A673 (cell line): Measurements from ENCODE around the gene FBXO34. TPM values are rescaled to one million over a fixed set of nuclear protein-coding genes. Genes with fewer than 3 reads are reported as not detected.
A peak's percentile ranks its signal among the peaks of the same experiment; 100 is the strongest.

Source experiments
- BruUV-seq: library from RNA; stranded (reverse); fragments of 400-500 nt; replicated peaks from 2 replicates; lab custom pipeline; 2021; lab: Mats Ljungman, UMichigan
- CTCF ChIA-PET: fragments of 300-600 bp; sonication (Branson Sonifier 250); formaldehyde crosslinking; loops from one replicate; lab custom pipeline; 2022; ENCODE audit warnings: antibody characterized with exemption; lab: Charles Lee
- POLR2A ChIA-PET: fragments of 300-600 bp; sonication (Branson Sonifier 250); formaldehyde crosslinking; loops from one replicate; lab custom pipeline; 2022; ENCODE audit warnings: antibody characterized with exemption; ENCODE audit not compliant: low non-redundant PET; lab: Charles Lee
- DNase-seq: peaks from one replicate; pipeline ENCODE4 v3.0.0-alpha.2; 2015; ENCODE audit warnings: low spot score
- H3K27ac ChIP-seq: fragments of 200-600 bp; sonication (generic); 2 replicates; pipeline ENCODE4 v1.5.1; 2016; ENCODE audit warnings: mixed run types, low read depth, mild to moderate bottlenecking, mixed read lengths, antibody characterized with exemption, low read length; ENCODE audit not compliant: poor library complexity, severe bottlenecking
- H3K27me3 ChIP-seq: fragments of 200-600 bp; sonication (generic); replicated peaks from 2 replicates; pipeline ENCODE4 v1.6.1; 2017; ENCODE audit warnings: mixed run types, low read depth, mild to moderate bottlenecking, mixed read lengths, antibody characterized with exemption, low read length; ENCODE audit not compliant: insufficient read depth, poor library complexity
- H3K36me3 ChIP-seq: fragments of 200-600 bp; sonication (generic); 2 replicates; pipeline ENCODE4 v1.6.1; 2016; ENCODE audit warnings: mixed run types, mild to moderate bottlenecking, mixed read lengths, antibody characterized with exemption, low read length; ENCODE audit not compliant: insufficient read depth, poor library complexity, severe bottlenecking
- H3K4me1 ChIP-seq: fragments of 200-600 bp; sonication (generic); 2 replicates; pipeline ENCODE4 v1.6.1; 2017; ENCODE audit warnings: mixed run types, mild to moderate bottlenecking, mixed read lengths, antibody characterized with exemption, low read length; ENCODE audit not compliant: insufficient read depth, poor library complexity, severe bottlenecking
- H3K4me3 ChIP-seq: fragments of 200-600 bp; sonication (generic); 2 replicates; pipeline ENCODE4 v1.5.1; 2016; ENCODE audit warnings: low read depth, mixed run types, mild to moderate bottlenecking, mixed read lengths, low read length; ENCODE audit not compliant: poor library complexity, severe bottlenecking
- H3K9me3 ChIP-seq: fragments of 200-600 bp; sonication (generic); 2 replicates; pipeline ENCODE4 v1.6.1; 2016; ENCODE audit warnings: mixed run types, low read depth, mild to moderate bottlenecking, mixed read lengths, antibody characterized with exemption, low read length; ENCODE audit not compliant: poor library complexity, severe bottlenecking
- CTCF ChIP-seq: fragments of 300-800, 200-600 bp; sonication (generic); conservative IDR thresholded peaks from 2 replicates; pipeline ENCODE4 v1.5.1; 2017; ENCODE audit warnings: low read depth, mild to moderate bottlenecking, antibody characterized with exemption, low read length, moderate library complexity, mixed read lengths
- EZH2 ChIP-seq: fragments of 200-600 bp; sonication (generic); IDR thresholded peaks from 2 replicates; pipeline ENCODE4 v1.6.1; 2017; ENCODE audit warnings: borderline replicate concordance, low read depth, mild to moderate bottlenecking, mixed read lengths, antibody characterized with exemption, low read length; ENCODE audit not compliant: poor library complexity, severe bottlenecking
- intact Hi-C: fragments of 100-400 bp; cut with micrococcal nuclease; formaldehyde crosslinking; loops from one replicate; pipeline ENCODE4 v1.10.0; 2022; ENCODE audit not compliant: unreplicated experiment
- total RNA-seq: library from RNA; stranded (reverse); gene quantifications from 2 replicates; pipeline ENCODE4 v1.2.3, GENCODE V29; 2021

The FBXO34 gene
- total RNA-seq, 1 experiment from 2014 or later, result 20.9 TPM

- H3K36me3 ChIP-seq, result no peaks in the 10 kb centered on the region
- no TSS peak for BruUV-seq
- H3K4me3 ChIP-seq, result no peak overlapping the region
- TF ChIP-seq EZH2, result no peak
- no peak for TF ChIP-seq CTCF
- no peaks in the 10 kb centered on the region for H3K9me3 ChIP-seq
- POLR2A ChIA-PET, result no interaction called here
- CTCF ChIA-PET, result no interaction called here
- DNase-seq, result no peak
- H3K4me1 ChIP-seq, result no peaks in the 10 kb centered on the region
- intact Hi-C loops, result no loop called here
- H3K27ac ChIP-seq, result no peak overlapping the region
- no peaks in the 10 kb centered on the region for H3K27me3 ChIP-seq
These were observed 27.8 kb upstream of the FBXO34 start for GRCh38 chr14:55243386-55243785.

GRCh38 chr14:55243813-55244212 lies 27.4 kb upstream of the FBXO34 start:
- intact Hi-C loops, result no loop called here
- POLR2A ChIA-PET, result no interaction called here
- Histone ChIP-seq H3K4me3 (no peak overlapping the region), H3K36me3 (no peaks in the 10 kb centered on the region), H3K4me1 (no peaks in the 10 kb centered on the region), H3K27me3 (no peaks in the 10 kb centered on the region), H3K9me3 (no peaks in the 10 kb centered on the region), H3K27ac (no peak overlapping the region)
- TF ChIP-seq EZH2 (no peak), CTCF (no peak)
- no TSS peak for BruUV-seq
- no peak for DNase-seq
- CTCF ChIA-PET, result no interaction called here

- Histone ChIP-seq H3K27ac (no peak overlapping the region), H3K27me3 (no peaks in the 10 kb centered on the region), H3K4me3 (no peak overlapping the region), H3K9me3 (no peaks in the 10 kb centered on the region), H3K4me1 (no peaks in the 10 kb centered on the region), H3K36me3 (no peaks in the 10 kb centered on the region)
- intact Hi-C loops, result no loop called here
- TF ChIP-seq EZH2 (no peak), CTCF (peak; percentile 74)
- BruUV-seq, result no TSS peak
- ChIA-PET POLR2A (no interaction called here), CTCF (interaction anchor here (0.6 to 1.2 kb wide), 3 partner anchors 22 to 109 kb away, joined by 3 to 9 read pairs (median 3); no protein-coding TSS in a partner anchor)
- peak; percentile 35 for DNase-seq
These were observed 25.5 kb upstream of the FBXO34 start for GRCh38 chr14:55245657-55246268.
